Measurements from ENCODE around the gene TANGO2. TPM values are rescaled to one million over a fixed set of nuclear protein-coding genes. Genes with fewer than 3 reads are reported as not detected.
A peak's percentile ranks its signal among the peaks of the same experiment; 100 is the strongest.

The TANGO2 gene
- total RNA-seq, 1 donor from 2014 or later, result 17.4 TPM

DNA sequence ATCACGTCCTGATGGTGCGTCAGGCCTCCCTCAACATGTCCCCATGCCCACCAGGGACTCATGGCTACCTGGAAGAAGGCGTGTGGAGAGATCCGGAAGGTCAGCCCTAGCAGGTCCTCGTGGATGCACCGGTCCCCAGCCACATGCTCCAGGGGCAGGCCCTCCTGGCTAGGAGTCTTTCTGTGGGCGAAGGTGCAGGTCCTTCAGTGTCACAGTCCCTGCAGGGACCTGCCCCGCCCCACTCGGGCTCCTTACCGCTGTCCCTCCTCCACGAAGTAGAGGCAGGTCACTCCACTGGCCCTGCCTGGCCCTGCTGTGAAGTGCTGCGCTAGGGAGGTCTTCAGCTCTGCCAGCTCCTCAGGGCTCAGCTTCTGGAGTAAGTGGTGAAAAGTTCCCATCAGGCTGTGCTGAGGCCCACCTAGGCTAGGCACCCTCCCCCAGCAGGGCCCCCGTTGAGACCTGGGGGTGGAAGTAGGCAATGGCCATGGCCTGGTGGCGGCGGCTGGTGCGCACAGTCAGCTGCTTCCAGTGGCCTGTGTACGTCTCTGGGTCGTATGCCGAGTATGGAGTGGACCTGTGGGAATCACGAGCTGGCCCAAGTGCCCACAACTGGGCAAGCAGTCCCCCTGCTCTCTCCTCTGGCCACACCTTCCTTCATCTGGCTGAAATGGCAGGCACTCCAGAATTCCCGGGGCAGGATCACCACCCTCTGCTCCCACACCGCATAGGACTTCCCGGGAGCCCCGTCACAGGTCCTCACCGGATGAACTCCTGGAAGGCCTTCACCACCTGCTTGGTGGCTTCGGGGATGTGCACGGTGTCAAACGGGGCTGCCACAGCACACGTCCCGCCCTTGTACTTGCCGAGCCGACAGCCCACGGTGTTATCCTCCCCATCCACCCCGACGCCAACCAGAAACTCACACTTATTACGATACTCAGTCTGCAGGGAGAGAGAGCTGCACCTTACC lies 93.9 kb downstream of the TANGO2 start:
- Mint-ChIP-seq H3K4me1 (ENCODE audit: unreplicated experiment) (peaks cover 5% of the 10 kb centered on the region), H3K4me3 (peak overlapping the region; percentile 82), H3K27ac (peak overlapping the region; percentile 89), H3K36me3 (peaks cover 11% of the 10 kb centered on the region), H3K27me3 (no peaks in the 10 kb centered on the region), H3K9me3 (no peaks in the 10 kb centered on the region)
- TF ChIP-seq, protein P1, sequence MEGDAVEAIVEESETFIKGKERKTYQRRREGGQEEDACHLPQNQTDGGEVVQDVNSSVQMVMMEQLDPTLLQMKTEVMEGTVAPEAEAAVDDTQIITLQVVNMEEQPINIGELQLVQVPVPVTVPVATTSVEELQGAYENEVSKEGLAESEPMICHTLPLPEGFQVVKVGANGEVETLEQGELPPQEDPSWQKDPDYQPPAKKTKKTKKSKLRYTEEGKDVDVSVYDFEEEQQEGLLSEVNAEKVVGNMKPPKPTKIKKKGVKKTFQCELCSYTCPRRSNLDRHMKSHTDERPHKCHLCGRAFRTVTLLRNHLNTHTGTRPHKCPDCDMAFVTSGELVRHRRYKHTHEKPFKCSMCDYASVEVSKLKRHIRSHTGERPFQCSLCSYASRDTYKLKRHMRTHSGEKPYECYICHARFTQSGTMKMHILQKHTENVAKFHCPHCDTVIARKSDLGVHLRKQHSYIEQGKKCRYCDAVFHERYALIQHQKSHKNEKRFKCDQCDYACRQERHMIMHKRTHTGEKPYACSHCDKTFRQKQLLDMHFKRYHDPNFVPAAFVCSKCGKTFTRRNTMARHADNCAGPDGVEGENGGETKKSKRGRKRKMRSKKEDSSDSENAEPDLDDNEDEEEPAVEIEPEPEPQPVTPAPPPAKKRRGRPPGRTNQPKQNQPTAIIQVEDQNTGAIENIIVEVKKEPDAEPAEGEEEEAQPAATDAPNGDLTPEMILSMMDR (conservative IDR thresholded peaks at IDR 0.05), result no peak
- DNase-seq (ENCODE audit: extremely low spot score, unreplicated experiment), result no peak

DNA sequence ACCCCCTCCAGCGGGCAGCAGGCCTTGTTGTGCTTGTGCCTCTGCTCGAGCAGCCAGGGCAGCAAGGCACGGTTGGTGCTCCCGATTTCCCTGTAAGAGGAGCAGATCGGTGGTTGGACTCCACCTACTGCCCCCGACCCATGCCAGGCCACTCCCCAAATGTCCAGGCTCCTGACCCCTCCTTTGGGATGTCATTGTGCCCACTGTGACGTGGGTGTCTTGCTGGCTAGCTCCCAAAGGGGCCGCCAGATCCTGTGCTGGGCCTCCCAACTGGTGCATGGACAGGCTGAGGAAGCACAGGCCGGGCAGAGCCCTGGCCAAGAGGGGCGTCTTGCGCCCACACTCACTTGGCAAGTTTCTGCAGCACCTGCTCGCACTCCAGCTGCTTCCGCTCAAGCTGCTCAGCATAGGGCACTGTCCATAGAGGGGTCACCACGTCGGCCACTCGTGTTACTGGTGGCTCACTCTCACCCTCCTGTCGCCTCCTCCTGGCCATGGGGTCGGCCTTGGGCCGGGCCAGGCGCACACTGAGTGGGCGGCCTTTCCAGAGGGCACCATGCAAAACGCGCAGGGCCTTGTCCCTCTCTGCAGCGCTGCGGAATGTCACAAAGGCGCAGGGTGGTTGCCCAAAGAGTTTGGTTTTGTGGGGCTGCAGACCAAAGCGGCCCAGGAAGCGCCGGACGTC lies 94.9 kb downstream of the TANGO2 start, which contains the start of gene RANBP1:
RANBP1 (plus strand) TSS at position 414 of the 685 bp plus-strand sequence; CDS start at position 495, 81 bp downstream.
- no peaks in the 10 kb centered on the region for H3K9me3 Mint-ChIP-seq
- peak within 1 kb of the TSS; percentile 89 for H3K27ac Mint-ChIP-seq
- peak within 1 kb of the TSS; percentile 92 for H3K4me3 Mint-ChIP-seq
- DNase-seq (ENCODE audit: extremely low spot score, unreplicated experiment), result no peak
- peaks cover 5% of the 10 kb centered on the region for H3K4me1 Mint-ChIP-seq (ENCODE audit: unreplicated experiment)
- TF ChIP-seq, protein P1 (conservative IDR thresholded peaks at IDR 0.05), result no peak
- H3K27me3 Mint-ChIP-seq, result no peaks in the 10 kb centered on the region
- H3K36me3 Mint-ChIP-seq, result peaks cover 12% of the 10 kb centered on the region

DNA sequence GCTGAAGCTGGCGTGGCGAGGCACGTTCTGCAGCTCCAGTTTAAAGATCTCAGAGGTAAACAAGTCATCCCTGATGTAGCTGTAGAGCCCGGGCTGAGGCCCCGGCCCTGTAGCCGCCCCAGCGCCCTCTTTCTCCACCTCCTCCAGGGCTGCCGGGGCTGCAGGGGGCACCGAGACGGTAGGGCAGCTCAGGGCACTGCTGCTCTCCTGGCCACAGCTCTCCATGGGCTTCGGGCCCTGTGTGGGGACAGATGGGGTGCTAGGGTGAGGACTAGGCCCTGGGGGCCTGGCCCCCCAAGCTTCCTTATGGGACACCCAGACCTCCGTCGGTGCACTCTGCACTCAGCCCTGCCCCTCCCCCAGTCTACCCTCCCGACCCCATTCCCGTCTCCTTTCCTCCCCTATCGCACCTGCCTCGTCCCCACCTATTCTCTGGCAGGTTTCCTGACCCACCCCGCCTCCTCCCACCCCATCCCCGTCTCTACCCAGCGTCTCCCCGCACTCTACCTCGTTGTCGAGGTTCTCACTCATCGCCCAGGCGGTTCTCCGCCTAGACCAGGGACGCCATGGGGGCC lies 95.6 kb downstream of the TANGO2 start:
- TF ChIP-seq, protein P1 (conservative IDR thresholded peaks at IDR 0.05), result no peak
- Mint-ChIP-seq H3K36me3 (peaks cover 9% of the 10 kb centered on the region), H3K9me3 (no peaks in the 10 kb centered on the region), H3K4me1 (ENCODE audit: unreplicated experiment) (peaks cover 5% of the 10 kb centered on the region), H3K27ac (peak overlapping the region; percentile 85), H3K27me3 (no peaks in the 10 kb centered on the region), H3K4me3 (peak overlapping the region; percentile 92)
- DNase-seq (ENCODE audit: extremely low spot score, unreplicated experiment), result no peak

Small RNA genes within 50 kb of the gene (microRNA-seq; reads per million reads assigned to microRNA genes)
- gene MIR185, result 806 reads per million, percentile 82 among the genes with 10 or more reads in this experiment
- gene MIR6816, result not detected

Other genes starting within 250 kb of the TANGO2 start
- 7.5 and 7.7 TPM in 2 replicates for gene GNB1L, start 166.2 kb upstream of the TANGO2 start, total RNA-seq (ENCODE audit: low replicate concordance)
- 28.8 and 39.1 TPM in 2 replicates for gene RTL10, start 166.2 kb upstream of the TANGO2 start, total RNA-seq (ENCODE audit: low replicate concordance)
- gene COMT, start 79.3 kb upstream of the TANGO2 start, total RNA-seq (ENCODE audit: low replicate concordance), result 87.2 and 87.4 TPM in 2 replicates
- gene TXNRD2, start 79.3 kb upstream of the TANGO2 start, total RNA-seq (ENCODE audit: low replicate concordance), result 13.2 and 25.1 TPM in 2 replicates
- 40.8 and 55.3 TPM in 2 replicates for gene ARVCF, start 4.3 kb upstream of the TANGO2 start, total RNA-seq (ENCODE audit: low replicate concordance)
- 39.0 and 61.3 TPM in 2 replicates for gene DGCR8, start 59.1 kb downstream of the TANGO2 start, total RNA-seq (ENCODE audit: low replicate concordance)
- 129 and 235 TPM in 2 replicates for gene RANBP1, start 95.0 kb downstream of the TANGO2 start, total RNA-seq (ENCODE audit: low replicate concordance)
- gene TRMT2A, start 96.1 kb downstream of the TANGO2 start, total RNA-seq (ENCODE audit: low replicate concordance), result 57.7 and 64.8 TPM in 2 replicates
- gene ZDHHC8, start 110.7 kb downstream of the TANGO2 start, total RNA-seq (ENCODE audit: low replicate concordance), result 55.2 and 73.6 TPM in 2 replicates
- 2.6 and 4.3 TPM in 2 replicates for gene CCDC188, start 129.9 kb downstream of the TANGO2 start, total RNA-seq (ENCODE audit: low replicate concordance)
- 9.0 and 12.8 TPM in 2 replicates for gene RTN4R, start 247.2 kb downstream of the TANGO2 start, total RNA-seq (ENCODE audit: low replicate concordance)